Liver (tissue), 9 donors: ENCODE measurements around the gene UNC13C. TPM values are rescaled to one million over a fixed set of nuclear protein-coding genes. Genes with fewer than 3 reads are reported as not detected.

Source experiments
- DNase-seq: peaks from one replicate; pipeline ENCODE4 v3.0.0-alpha.2; 2017; ENCODE audit warnings: low spot score
- H3K27ac ChIP-seq, 2 donors: one replicate each; pipeline ENCODE4 v1.7.0; 2013; ENCODE audit warnings: inconsistent platforms in 2 of 2, low read length in 2 of 2, control low read depth in 1 of 2, low read depth in 1 of 2, mild to moderate bottlenecking in 1 of 2
- H3K27me3 ChIP-seq, 4 donors: one replicate each; pipeline versions ENCODE4 v1.6.1 to v1.7.0; 2013; ENCODE audit warnings: low read length in 3 of 4, inconsistent platforms in 1 of 4, mild to moderate bottlenecking in 1 of 4, moderate library complexity in 1 of 4; ENCODE audit not compliant: control insufficient read depth in 4 of 4, insufficient read depth in 4 of 4
- H3K36me3 ChIP-seq, 4 donors: one replicate each; pipeline versions ENCODE4 v1.6.1 to v1.7.0; 2013; ENCODE audit warnings: low read length in 3 of 4, mild to moderate bottlenecking in 3 of 4, low read depth in 1 of 4, moderate library complexity in 1 of 4; ENCODE audit not compliant: control insufficient read depth in 4 of 4, insufficient read depth in 3 of 4
- H3K4me1 ChIP-seq, 4 donors: one replicate each; pipeline versions ENCODE4 v1.6.1 to v1.7.0; 2013; ENCODE audit warnings: low read length in 3 of 4, mild to moderate bottlenecking in 3 of 4, moderate library complexity in 1 of 4; ENCODE audit not compliant: control insufficient read depth in 4 of 4, insufficient read depth in 4 of 4
- H3K4me3 ChIP-seq, 3 donors: one replicate each; pipeline versions ENCODE4 v1.6.1 to v1.7.0; 2013; ENCODE audit warnings: low read length in 3 of 3, control low read depth in 1 of 3, low read depth in 1 of 3, mild to moderate bottlenecking in 1 of 3
- H3K9ac ChIP-seq, 2 donors: one replicate each; pipeline ENCODE4 v1.7.0; 2013; ENCODE audit warnings: low read length in 2 of 2, mild to moderate bottlenecking in 2 of 2, moderate library complexity in 2 of 2, control low read depth in 1 of 2, low read depth in 1 of 2
- H3K9me3 ChIP-seq, 4 donors: one replicate each; pipeline versions ENCODE4 v1.6.1 to v1.7.0; 2013; ENCODE audit warnings: low read length in 3 of 4; ENCODE audit not compliant: control insufficient read depth in 4 of 4
- ATF3 ChIP-seq: IDR thresholded peaks from 2 replicates; pipeline ENCODE4 v1.6.1; 2016; ENCODE audit warnings: antibody characterized with exemption
- CTCF ChIP-seq: fragments of 150-350 bp; IDR thresholded peaks from 2 replicates; pipeline ENCODE4 v1.5.1; 2017; ENCODE audit warnings: improper control_type of control experiment, low read depth, low read length; ENCODE audit not compliant: missing input control
- EGR1 ChIP-seq, 2 donors: IDR thresholded peaks; 2 replicates each; pipeline ENCODE4 v1.6.1; 2016 to 2018; ENCODE audit warnings: antibody characterized with exemption in 2 of 2, low read depth in 2 of 2
- FOXA1 ChIP-seq: IDR thresholded peaks from 2 replicates; pipeline ENCODE4 v1.6.1; 2016; ENCODE audit warnings: antibody characterized with exemption
- FOXA2 ChIP-seq: IDR thresholded peaks from 2 replicates; pipeline ENCODE4 v1.6.1; 2016; ENCODE audit warnings: antibody characterized with exemption
- GABPA ChIP-seq, 2 donors: IDR thresholded peaks in 1 of 2; conservative IDR thresholded peaks in 1 of 2; 2 replicates each; pipeline ENCODE4 v1.6.1; 2016; ENCODE audit warnings: antibody characterized with exemption in 2 of 2, mild to moderate bottlenecking in 1 of 2, moderate library complexity in 1 of 2
- HNF4A ChIP-seq, 2 donors: conservative IDR thresholded peaks; 2 replicates each; pipeline ENCODE4 v1.6.1; 2016; ENCODE audit warnings: antibody characterized with exemption in 2 of 2, mild to moderate bottlenecking in 2 of 2
- HNF4G ChIP-seq: IDR thresholded peaks from 2 replicates; pipeline ENCODE4 v1.6.1; 2016; ENCODE audit warnings: antibody characterized with exemption
- JUND ChIP-seq, 2 donors: IDR thresholded peaks; 2 replicates each; pipeline ENCODE4 v1.6.1; 2016; ENCODE audit warnings: antibody characterized with exemption in 2 of 2
- NR2F2 ChIP-seq: IDR thresholded peaks from 2 replicates; pipeline ENCODE4 v1.6.1; 2016; ENCODE audit warnings: antibody characterized with exemption
- RAD21 ChIP-seq, 2 donors: IDR thresholded peaks; 2 replicates each; pipeline ENCODE4 v1.6.1; 2016; ENCODE audit warnings: antibody characterized with exemption in 2 of 2, mild to moderate bottlenecking in 2 of 2
- RXRA ChIP-seq, 2 donors: IDR thresholded peaks; 2 replicates each; pipeline ENCODE4 v1.6.1; 2017 to 2018; ENCODE audit warnings: antibody characterized with exemption in 2 of 2, mild to moderate bottlenecking in 1 of 2
- TAF1 ChIP-seq: conservative IDR thresholded peaks from 2 replicates; pipeline ENCODE4 v1.6.1; 2016; ENCODE audit warnings: antibody characterized with exemption, mild to moderate bottlenecking
- YY1 ChIP-seq: IDR thresholded peaks from 2 replicates; pipeline ENCODE4 v1.6.1; 2016; ENCODE audit warnings: antibody characterized with exemption, mild to moderate bottlenecking
- ZBTB33 ChIP-seq: IDR thresholded peaks from 2 replicates; pipeline ENCODE4 v1.6.1; 2016; ENCODE audit warnings: antibody characterized with exemption
- WGBS: extraction: QIAGEN DNeasy Blood & Tissue Kit; methylation state at CpG from one replicate; pipeline ENCODE4 v1.1.7; 2013; 5-methylcytosine and 5-hydroxymethylcytosine counted together
- polyA plus RNA-seq, 2 donors: library from polyadenylated mRNA; stranded (reverse) in 1 of 2; unstranded in 1 of 2; fragments of 200-250 nt in 1 of 2; fragments of >200 nt in 1 of 2; fragmentation: Nextera tagmentation in 1 of 2; extraction: Ambion mirVana in 1 of 2; gene quantifications; one replicate each; pipeline versions ENCODE4 v1.2.1 to v1.2.3, GENCODE V29; 2013 to 2015
- total RNA-seq, 2 donors: library from RNA; depleted of rRNA; stranded (reverse); fragments of >200 nt; gene quantifications; one replicate each; pipeline ENCODE4 v1.2.3, GENCODE V29; 2014
- TF ChIP-seq, protein P1 (sequence below): IDR thresholded peaks from 2 replicates; pipeline ENCODE4 v1.6.1; 2016; ENCODE audit warnings: antibody characterized with exemption
- TF ChIP-seq, protein P2 (sequence below): IDR thresholded peaks from 2 replicates; pipeline ENCODE4 v1.6.1; 2016; ENCODE audit warnings: antibody characterized with exemption, mild to moderate bottlenecking
- donor health status: healthy.
- donor health status: healthy.
- donor health status: healthy.
- donor health status: healthy.
- donor health status: healthy.

The UNC13C gene
- total and polyA plus RNA-seq, 4 donors, result 0.19 TPM; not detected in 3

GRCh38 chr15:54045397-54045796 lies 67.2 kb downstream of the UNC13C start (continued):
- TF ChIP-seq ZBTB33, result no peak
- TF ChIP-seq HNF4G, result no peak
- no peak for TF ChIP-seq CTCF

GRCh38 chr15:54046093-54046492 lies 67.9 kb downstream of the UNC13C start:
- Histone ChIP-seq H3K27ac (no peak overlapping the region), H3K4me3 (no peak overlapping the region), H3K27me3 (no peaks in the 10 kb centered on the region), H3K9me3 (no peaks in the 10 kb centered on the region), H3K9ac (no peak overlapping the region), H3K36me3 (no peaks in the 10 kb centered on the region), H3K4me1 (no peaks in the 10 kb centered on the region)
- TF ChIP-seq TAF1 (no peak), NR2F2 (no peak), HNF4A (conservative IDR thresholded peaks at IDR 0.05) (no peak), RXRA (IDR thresholded peaks at IDR 0.05) (no peak), ATF3 (no peak), YY1 (no peak), CTCF (no peak), HNF4G (no peak)
- TF ChIP-seq, protein P1, sequence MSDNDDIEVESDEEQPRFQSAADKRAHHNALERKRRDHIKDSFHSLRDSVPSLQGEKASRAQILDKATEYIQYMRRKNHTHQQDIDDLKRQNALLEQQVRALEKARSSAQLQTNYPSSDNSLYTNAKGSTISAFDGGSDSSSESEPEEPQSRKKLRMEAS, result no peak
- DNase-seq, result no peak
- 77% methylated on average over 2 of the region's 2 CpGs for WGBS

DNA sequence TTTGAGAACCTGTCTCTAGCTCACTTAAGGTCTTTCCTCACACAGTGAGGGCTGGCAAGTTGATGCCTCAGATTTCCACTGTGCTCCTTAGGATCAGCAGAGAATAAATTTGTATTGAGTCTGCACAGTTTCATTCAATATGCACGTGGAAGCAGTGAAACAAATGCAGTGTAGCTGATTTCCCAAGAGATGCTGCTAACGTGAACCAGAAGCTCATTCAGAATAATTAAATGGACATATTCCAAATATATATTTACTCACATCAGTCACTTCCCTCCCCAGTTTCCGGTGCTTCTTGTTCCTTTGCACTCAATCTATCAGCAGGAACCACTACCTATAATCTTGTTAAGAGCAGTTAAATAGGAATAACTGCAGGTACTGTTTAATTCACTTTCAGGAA lies 86.1 kb downstream of the UNC13C start:
- WGBS, result 40% methylated on average over 3 of the region's 3 CpGs
- H3K4me1 ChIP-seq, result no peaks in the 10 kb centered on the region
- H3K27ac ChIP-seq, result no peak overlapping the region
- H3K9ac ChIP-seq, result no peak overlapping the region
- H3K9me3 ChIP-seq, result no peaks in the 10 kb centered on the region
- H3K27me3 ChIP-seq, result peaks cover 0 to 3% (median 0%) of the 10 kb centered on the region in 4 donors
- H3K36me3 ChIP-seq, result no peaks in the 10 kb centered on the region
- H3K4me3 ChIP-seq, result no peak overlapping the region
- DNase-seq, result no peak
- TF ChIP-seq, protein P2, sequence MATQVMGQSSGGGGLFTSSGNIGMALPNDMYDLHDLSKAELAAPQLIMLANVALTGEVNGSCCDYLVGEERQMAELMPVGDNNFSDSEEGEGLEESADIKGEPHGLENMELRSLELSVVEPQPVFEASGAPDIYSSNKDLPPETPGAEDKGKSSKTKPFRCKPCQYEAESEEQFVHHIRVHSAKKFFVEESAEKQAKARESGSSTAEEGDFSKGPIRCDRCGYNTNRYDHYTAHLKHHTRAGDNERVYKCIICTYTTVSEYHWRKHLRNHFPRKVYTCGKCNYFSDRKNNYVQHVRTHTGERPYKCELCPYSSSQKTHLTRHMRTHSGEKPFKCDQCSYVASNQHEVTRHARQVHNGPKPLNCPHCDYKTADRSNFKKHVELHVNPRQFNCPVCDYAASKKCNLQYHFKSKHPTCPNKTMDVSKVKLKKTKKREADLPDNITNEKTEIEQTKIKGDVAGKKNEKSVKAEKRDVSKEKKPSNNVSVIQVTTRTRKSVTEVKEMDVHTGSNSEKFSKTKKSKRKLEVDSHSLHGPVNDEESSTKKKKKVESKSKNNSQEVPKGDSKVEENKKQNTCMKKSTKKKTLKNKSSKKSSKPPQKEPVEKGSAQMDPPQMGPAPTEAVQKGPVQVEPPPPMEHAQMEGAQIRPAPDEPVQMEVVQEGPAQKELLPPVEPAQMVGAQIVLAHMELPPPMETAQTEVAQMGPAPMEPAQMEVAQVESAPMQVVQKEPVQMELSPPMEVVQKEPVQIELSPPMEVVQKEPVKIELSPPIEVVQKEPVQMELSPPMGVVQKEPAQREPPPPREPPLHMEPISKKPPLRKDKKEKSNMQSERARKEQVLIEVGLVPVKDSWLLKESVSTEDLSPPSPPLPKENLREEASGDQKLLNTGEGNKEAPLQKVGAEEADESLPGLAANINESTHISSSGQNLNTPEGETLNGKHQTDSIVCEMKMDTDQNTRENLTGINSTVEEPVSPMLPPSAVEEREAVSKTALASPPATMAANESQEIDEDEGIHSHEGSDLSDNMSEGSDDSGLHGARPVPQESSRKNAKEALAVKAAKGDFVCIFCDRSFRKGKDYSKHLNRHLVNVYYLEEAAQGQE, result no peak
- TF ChIP-seq ATF3 (no peak), RXRA (IDR thresholded peaks at IDR 0.05) (no peak), EGR1 (IDR thresholded peaks at IDR 0.05; ENCODE audit: low read depth in 2 of 2) (no peak), GABPA (IDR thresholded peaks at IDR 0.05 in 1 of 2, conservative IDR thresholded peaks at IDR 0.05 in 1 of 2) (no peak), JUND (IDR thresholded peaks at IDR 0.05) (no peak), FOXA1 (no peak), TAF1 (no peak), HNF4G (no peak), HNF4A (conservative IDR thresholded peaks at IDR 0.05) (no peak), RAD21 (IDR thresholded peaks at IDR 0.05) (no peak), FOXA2 (no peak), ZBTB33 (no peak)
- TF ChIP-seq, protein P1, result no peak
